ENCODE data around the gene RAD18. TPM values are rescaled to one million over a fixed set of nuclear protein-coding genes. Genes with fewer than 3 reads are reported as not detected.

RAD18 gene
- total RNA-seq, 2 donors from 2014 or later, result 3.0 to 7.2 TPM

DNA sequence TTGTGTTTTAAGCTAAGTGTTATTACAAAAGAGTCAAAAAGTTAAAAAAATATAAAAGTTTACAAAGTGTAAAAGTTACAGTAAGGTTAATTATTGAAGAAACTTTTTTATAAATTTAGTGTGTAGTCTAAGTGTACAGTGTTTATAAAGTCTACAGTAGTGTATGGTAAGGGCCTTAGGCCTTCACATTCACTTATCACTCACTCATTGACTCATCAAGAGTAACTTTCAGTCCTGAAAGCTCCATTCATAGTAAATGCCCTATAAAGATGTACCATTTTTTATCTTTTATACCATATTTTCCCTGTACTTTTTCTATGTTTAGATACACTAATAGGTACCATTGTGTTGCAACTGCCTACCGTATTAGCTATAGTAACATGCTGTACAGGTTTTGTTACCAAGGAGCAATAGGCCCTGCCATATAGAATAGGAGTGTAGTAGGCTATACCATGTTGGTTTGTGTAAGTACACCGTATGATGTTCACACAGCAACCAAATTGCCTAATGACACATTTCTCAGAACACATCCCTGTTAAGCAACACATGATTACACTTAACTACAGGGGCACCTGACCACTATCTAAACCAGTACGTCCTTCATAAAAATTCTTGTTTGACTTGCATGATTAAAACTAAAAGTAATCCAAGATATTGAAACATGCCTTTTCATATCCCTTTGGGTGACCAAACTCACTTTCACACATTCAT lies 17.2 kb downstream of the RAD18 start:
- ATAC-seq (ENCODE audit: insufficient number of reproducible peaks, low FRiP score, low read depth), result no peak

DNA sequence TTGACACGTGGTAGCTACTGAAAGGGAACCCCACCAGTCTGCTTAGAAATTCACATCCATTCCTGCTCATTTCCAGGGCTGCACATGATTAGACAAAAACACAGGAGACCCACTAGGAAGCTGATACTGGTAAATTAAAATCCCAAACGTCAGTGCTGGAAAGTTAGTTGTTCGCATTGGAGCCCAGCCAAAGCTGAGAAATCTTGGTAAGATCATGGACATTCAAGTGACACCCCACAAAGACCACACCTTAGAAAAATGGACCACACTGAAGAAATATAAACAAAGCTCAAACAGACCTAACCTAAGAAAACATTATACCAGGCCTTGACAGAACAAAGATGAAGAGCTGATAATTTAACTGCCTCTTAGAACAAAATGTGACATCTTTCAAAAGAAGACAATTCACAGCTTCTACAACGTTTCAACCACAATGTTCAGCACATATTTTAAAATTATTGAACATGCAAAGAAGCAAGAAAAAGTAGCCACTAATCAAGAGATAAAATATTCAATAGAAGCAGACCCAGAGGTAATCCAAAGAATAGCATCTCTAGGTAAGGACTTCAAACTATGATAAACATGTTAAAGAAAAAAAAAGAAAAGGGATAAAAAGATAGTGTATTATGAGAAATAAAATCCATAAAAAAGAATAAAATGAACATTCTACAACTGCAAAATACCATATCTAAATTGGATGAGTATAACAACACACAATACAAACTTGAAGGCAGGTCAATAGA lies 20.4 kb downstream of the RAD18 start:
- no peak for DNase-seq (ENCODE audit: low spot score)
- Histone ChIP-seq H3K4me1 (ENCODE audit: control insufficient read depth in 1 of 2, low read depth in 2 of 2) (no peaks in the 10 kb centered on the region), H3K4me3 (no peak overlapping the region), H3K27me3 (replicated peaks; ENCODE audit: insufficient read depth) (no peaks in the 10 kb centered on the region), H3K9me3 (no peaks in the 10 kb centered on the region), H3K36me3 (no peaks in the 10 kb centered on the region), H3K27ac (no peak overlapping the region)
- no peak for ATAC-seq (ENCODE audit: insufficient number of reproducible peaks, low FRiP score, low read depth)
- TF ChIP-seq, protein P1, sequence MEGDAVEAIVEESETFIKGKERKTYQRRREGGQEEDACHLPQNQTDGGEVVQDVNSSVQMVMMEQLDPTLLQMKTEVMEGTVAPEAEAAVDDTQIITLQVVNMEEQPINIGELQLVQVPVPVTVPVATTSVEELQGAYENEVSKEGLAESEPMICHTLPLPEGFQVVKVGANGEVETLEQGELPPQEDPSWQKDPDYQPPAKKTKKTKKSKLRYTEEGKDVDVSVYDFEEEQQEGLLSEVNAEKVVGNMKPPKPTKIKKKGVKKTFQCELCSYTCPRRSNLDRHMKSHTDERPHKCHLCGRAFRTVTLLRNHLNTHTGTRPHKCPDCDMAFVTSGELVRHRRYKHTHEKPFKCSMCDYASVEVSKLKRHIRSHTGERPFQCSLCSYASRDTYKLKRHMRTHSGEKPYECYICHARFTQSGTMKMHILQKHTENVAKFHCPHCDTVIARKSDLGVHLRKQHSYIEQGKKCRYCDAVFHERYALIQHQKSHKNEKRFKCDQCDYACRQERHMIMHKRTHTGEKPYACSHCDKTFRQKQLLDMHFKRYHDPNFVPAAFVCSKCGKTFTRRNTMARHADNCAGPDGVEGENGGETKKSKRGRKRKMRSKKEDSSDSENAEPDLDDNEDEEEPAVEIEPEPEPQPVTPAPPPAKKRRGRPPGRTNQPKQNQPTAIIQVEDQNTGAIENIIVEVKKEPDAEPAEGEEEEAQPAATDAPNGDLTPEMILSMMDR (IDR thresholded peaks at IDR 0.05), result no peak

More for the DNA sequence above, 17.2 kb downstream of the RAD18 start:
- no peak overlapping the region for H3K27ac ChIP-seq
- DNase-seq (ENCODE audit: low spot score), result no peak
- no peaks in the 10 kb centered on the region for H3K4me1 ChIP-seq (ENCODE audit: control insufficient read depth in 1 of 2, low read depth in 2 of 2)
- TF ChIP-seq, protein P1 (IDR thresholded peaks at IDR 0.05), result no peak
- no peak overlapping the region for H3K4me3 ChIP-seq
- H3K36me3 ChIP-seq, result no peaks in the 10 kb centered on the region
- H3K27me3 ChIP-seq (replicated peaks; ENCODE audit: insufficient read depth), result no peaks in the 10 kb centered on the region
- no peaks in the 10 kb centered on the region for H3K9me3 ChIP-seq

DNA sequence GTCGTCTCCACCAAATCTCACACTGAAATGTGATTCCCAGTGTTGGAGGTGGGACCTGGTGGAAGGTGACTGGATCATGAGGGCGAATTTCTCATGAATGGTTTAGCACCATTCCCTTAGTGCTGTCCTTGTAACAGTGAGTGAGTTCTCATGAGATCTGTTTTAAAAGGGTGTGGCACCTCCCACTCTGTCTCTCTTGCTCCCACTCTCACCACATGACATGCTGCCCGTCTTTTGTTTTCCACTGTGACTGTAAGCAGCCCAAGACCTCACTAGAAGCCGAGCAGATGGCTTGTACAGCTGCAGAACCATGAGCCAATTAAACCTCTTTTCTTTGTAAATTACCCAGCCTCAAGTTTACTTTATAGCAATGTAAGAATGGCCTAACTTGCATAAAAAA lies 21.2 kb downstream of the RAD18 start:
- Histone ChIP-seq H3K9me3 (no peaks in the 10 kb centered on the region), H3K4me1 (ENCODE audit: control insufficient read depth in 1 of 2, low read depth in 2 of 2) (peaks cover 0 to 6% of the 10 kb centered on the region in 2 donors), H3K27me3 (replicated peaks; ENCODE audit: insufficient read depth) (no peaks in the 10 kb centered on the region), H3K36me3 (no peaks in the 10 kb centered on the region), H3K4me3 (no peak overlapping the region), H3K27ac (no peak overlapping the region)
- TF ChIP-seq, protein P1 (IDR thresholded peaks at IDR 0.05), result no peak
- DNase-seq (ENCODE audit: low spot score), result no peak
- ATAC-seq (ENCODE audit: insufficient number of reproducible peaks, low FRiP score, low read depth), result no peak

DNA sequence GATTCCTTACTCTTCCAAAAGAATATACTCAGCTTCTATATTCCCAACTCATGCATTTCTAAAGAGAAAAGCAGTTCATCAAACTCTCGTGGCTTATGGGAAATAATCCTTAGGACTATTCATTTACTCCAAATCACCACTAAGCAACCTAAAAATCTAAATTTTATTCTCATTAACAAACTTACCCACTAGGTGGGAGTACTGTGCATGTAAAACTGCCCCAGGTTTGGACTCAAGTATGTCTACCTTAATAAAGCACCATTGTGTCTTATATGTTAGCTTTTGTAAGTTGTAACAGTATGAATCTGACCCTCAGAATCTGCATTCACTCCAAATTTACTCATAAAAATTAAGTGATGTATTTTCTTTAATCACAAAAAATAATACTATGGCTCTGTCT lies 25.3 kb downstream of the RAD18 start:
- Histone ChIP-seq H3K4me3 (no peak overlapping the region), H3K4me1 (ENCODE audit: control insufficient read depth in 1 of 2, low read depth in 2 of 2) (peaks cover 0 to 6% of the 10 kb centered on the region in 2 donors), H3K27me3 (replicated peaks; ENCODE audit: insufficient read depth) (no peaks in the 10 kb centered on the region), H3K9me3 (no peaks in the 10 kb centered on the region), H3K36me3 (no peaks in the 10 kb centered on the region), H3K27ac (no peak overlapping the region)
- ATAC-seq (ENCODE audit: insufficient number of reproducible peaks, low FRiP score, low read depth), result no peak
- TF ChIP-seq, protein P1 (IDR thresholded peaks at IDR 0.05), result no peak
- DNase-seq (ENCODE audit: low spot score), result no peak
